Thyroid gland (tissue), 4 donors: ENCODE results near the gene STK31.

Experiments
- CTCF ChIP-seq, 6 experiments: fragments of 200-600 bp in 3 of 6; fragments of 450-650 bp in 3 of 6; sonication (generic) in 3 of 6; IDR thresholded peaks; one replicate each; pipeline ENCODE4 v1.5.1; 2016 to 2019; ENCODE audit warnings: antibody characterized with exemption in 6 of 6, mild to moderate bottlenecking in 2 of 6, inconsistent platforms in 1 of 6, moderate library complexity in 1 of 6
- POLR2A ChIP-seq, 2 donors: fragments of 450-650 bp; IDR thresholded peaks; one replicate each; pipeline ENCODE4 v1.6.1; 2017; ENCODE audit warnings: antibody characterized with exemption in 2 of 2, mild to moderate bottlenecking in 2 of 2, moderate library complexity in 1 of 2

- TF ChIP-seq CTCF (IDR thresholded peaks at IDR 0.05) (no peak), POLR2A (IDR thresholded peaks at IDR 0.05) (no peak)
Measured at GRCh38 chr7:23710000-23710399, at the start of gene STK31.
